ENCODE data around the gene LINGO1.

GRCh38 chr15:77628010-77628409 is 4.7 kb downstream of the LINGO1 start:
- TF ChIP-seq CTCF (IDR thresholded peaks at IDR 0.05 in 2 of 3, conservative IDR thresholded peaks at IDR 0.05 in 1 of 3; ENCODE audit: insufficient read depth in 2 of 3, low read depth in 1 of 3, low read length in 3 of 3) (no peak), CEBPZ (IDR thresholded peaks at IDR 0.05; ENCODE audit: borderline replicate concordance, low read depth, low read length) (no peak), SREBF1 (IDR thresholded peaks at IDR 0.05; ENCODE audit: borderline replicate concordance, low read depth, low read length) (no peak), POLR2AphosphoS2 (IDR thresholded peaks at IDR 0.05; ENCODE audit: low read length) (no peak)
